ENCODE measurements around the gene NPAS3.

NPAS3 gene

DNA sequence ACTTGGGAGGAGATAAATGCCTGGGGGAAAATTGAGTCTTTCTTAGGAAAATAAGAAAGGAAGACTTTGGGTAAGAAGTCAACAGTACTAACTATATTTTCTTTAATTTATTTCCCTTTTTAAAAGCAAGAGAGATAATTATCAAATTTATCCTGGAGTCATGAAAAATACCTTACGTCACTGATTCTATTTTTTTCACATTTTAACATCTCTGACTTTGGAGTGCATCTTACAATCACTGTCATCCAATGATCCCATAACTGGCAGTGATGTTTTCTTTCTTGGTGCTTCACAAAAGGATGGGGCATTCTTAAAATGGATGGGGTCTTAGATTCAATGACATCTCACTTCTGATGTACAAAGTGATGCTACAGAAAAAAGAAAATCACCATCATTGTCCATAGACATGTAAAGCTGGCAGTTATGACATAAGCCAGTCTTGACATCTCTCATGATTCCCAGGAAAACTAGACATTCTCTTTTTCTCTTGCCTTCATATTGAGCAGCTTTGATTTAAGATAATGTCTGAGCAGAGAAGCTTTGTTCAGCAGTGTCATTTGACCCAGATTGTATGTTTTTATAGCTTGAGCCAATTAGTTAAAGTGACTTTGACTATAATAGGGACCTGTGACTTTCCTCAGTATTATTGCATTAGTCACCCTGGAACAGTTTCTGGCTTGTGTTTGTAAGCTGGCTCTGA, 776.0 kb downstream of the NPAS3 start:
- TF ChIP-seq, protein P1, sequence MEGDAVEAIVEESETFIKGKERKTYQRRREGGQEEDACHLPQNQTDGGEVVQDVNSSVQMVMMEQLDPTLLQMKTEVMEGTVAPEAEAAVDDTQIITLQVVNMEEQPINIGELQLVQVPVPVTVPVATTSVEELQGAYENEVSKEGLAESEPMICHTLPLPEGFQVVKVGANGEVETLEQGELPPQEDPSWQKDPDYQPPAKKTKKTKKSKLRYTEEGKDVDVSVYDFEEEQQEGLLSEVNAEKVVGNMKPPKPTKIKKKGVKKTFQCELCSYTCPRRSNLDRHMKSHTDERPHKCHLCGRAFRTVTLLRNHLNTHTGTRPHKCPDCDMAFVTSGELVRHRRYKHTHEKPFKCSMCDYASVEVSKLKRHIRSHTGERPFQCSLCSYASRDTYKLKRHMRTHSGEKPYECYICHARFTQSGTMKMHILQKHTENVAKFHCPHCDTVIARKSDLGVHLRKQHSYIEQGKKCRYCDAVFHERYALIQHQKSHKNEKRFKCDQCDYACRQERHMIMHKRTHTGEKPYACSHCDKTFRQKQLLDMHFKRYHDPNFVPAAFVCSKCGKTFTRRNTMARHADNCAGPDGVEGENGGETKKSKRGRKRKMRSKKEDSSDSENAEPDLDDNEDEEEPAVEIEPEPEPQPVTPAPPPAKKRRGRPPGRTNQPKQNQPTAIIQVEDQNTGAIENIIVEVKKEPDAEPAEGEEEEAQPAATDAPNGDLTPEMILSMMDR (IDR thresholded peaks at IDR 0.05; ENCODE audit: low read depth, low read length), result no peak
- no peak overlapping the region for H3K4me3 ChIP-seq (ENCODE audit: low read depth, low read length)

- no peak overlapping the region for H3K4me3 ChIP-seq (ENCODE audit: low read depth, low read length)
- TF ChIP-seq, protein P1 (IDR thresholded peaks at IDR 0.05; ENCODE audit: low read depth, low read length), result no peak
Observed at GRCh38 chr14:33715227-33715528, 776.5 kb downstream of the NPAS3 start.

- H3K4me3 ChIP-seq (ENCODE audit: low read depth, low read length), result no peak overlapping the region
- TF ChIP-seq, protein P1 (IDR thresholded peaks at IDR 0.05; ENCODE audit: low read depth, low read length), result no peak
Observed at GRCh38 chr14:33716921-33717320, 778.2 kb downstream of the NPAS3 start.

DNA sequence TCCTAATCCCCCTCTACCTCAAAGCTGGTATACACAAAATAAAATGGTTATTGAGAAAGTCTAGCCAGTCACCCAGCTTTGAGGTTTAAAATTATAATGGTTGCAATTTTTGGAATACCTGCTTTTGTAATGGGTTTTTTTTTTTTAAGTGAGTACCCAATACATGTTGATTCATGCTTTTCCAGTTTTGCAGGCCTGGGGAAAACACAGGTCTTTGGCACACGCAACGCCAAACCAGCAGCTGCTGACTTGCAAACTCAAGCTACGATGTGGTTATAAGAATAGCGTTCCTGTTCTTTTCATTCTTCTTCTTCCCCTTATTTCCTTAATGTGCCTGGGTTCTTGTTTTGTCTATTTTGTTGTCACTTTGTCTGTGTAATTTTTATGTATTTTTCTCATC, 779.2 kb downstream of the NPAS3 start:
- TF ChIP-seq, protein P1 (IDR thresholded peaks at IDR 0.05; ENCODE audit: low read depth, low read length), result no peak
- no peak overlapping the region for H3K4me3 ChIP-seq (ENCODE audit: low read depth, low read length)

- TF ChIP-seq, protein P1 (IDR thresholded peaks at IDR 0.05; ENCODE audit: low read depth, low read length), result no peak
- no peak overlapping the region for H3K4me3 ChIP-seq (ENCODE audit: low read depth, low read length)
Observed at GRCh38 chr14:33720284-33720787, 781.7 kb downstream of the NPAS3 start.

DNA sequence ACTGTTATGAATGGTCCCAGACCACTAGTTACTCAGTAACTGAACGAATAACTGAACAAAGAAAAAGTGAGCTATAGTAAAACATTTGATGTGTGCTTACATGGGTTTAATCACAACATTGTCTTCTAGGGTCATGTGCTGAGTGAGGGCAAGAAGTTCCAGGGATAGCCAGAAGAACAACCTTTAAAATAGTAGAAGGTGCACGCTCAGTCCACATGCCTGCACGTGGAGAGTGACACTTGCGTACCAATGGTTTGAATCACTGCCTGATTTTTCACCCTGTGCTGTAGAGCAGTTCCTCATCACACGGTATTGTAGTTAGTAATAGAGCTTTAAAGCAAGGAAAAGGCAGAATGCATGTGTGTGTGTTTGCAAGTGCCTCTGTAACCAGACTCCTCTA, 788.0 kb downstream of the NPAS3 start:
- H3K4me3 ChIP-seq (ENCODE audit: low read depth, low read length), result no peak overlapping the region
- TF ChIP-seq, protein P1 (IDR thresholded peaks at IDR 0.05; ENCODE audit: low read depth, low read length), result no peak

DNA sequence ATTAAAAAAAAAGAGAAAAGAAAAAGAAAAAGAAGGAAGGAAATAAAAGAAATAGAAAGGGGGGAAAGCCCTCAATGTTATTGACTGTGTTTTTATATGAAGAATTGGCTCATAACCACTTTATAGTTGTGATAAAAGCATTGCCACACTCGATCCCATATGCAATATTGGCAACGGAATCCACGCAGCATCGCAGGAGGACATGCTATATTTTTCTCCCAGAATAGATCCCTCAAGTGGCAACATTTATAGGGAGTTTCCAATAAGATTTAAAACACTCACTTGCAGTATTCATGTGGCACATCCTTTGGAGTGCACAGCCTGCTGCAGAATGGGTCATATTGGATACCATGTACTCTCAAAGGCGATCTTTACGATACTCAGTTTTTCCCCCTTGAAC, 788.9 kb downstream of the NPAS3 start:
- H3K4me3 ChIP-seq (ENCODE audit: low read depth, low read length), result no peak overlapping the region
- TF ChIP-seq, protein P1 (IDR thresholded peaks at IDR 0.05; ENCODE audit: low read depth, low read length), result no peak

Data from WI38 (cell line).